ENCODE data around the gene C6orf15. TPM values are rescaled to one million over a fixed set of nuclear protein-coding genes. Genes with fewer than 3 reads are reported as not detected.

C6orf15 gene
- total RNA-seq, 1 experiment from 2014 or later = not detected

DNA sequence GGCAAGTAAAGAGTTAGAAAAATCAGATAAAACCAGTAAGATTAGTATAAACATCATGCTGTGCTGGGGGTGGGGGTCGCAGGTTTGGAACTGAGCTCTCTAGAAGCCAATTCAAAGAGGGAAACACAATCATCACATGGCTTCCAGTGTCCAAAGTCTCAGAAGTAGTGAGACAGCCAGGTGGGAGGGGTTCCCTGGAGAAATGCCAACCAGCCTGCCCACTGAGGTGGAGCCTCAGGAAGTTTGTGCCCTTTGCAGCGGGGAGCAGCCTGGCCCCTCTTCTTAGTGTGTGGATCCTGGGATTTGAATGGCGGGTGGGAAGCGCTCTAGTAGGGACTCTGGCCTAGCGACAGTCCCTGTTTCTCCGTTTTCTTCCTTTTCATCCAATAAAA, 21.4 kb downstream of the C6orf15 start:
- Histone ChIP-seq H3K27ac (ENCODE audit: low read length) (no peak overlapping the region), H3K4me3 (ENCODE audit: low read depth in 2 of 2, low read length in 2 of 2) (no peak overlapping the region), H3K4me1 (ENCODE audit: control insufficient read depth, insufficient read depth, low read length) (peaks cover 8% of the 10 kb centered on the region), H3K9me3 (ENCODE audit: control insufficient read depth, insufficient read depth, low read depth, low read length) (no peaks in the 10 kb centered on the region), H3K36me3 (ENCODE audit: control insufficient read depth, insufficient read depth, low read length) (no peaks in the 10 kb centered on the region), H3K27me3 (ENCODE audit: control insufficient read depth, insufficient read depth, low read length) (no peaks in the 10 kb centered on the region)
- TF ChIP-seq POLR2AphosphoS5 (IDR thresholded peaks at IDR 0.05; ENCODE audit: low read depth, low read length) = no peak
- no peak for TF ChIP-seq TCF7L2 (IDR thresholded peaks at IDR 0.05; ENCODE audit: low read depth, low read length)
- TF ChIP-seq, protein P1, sequence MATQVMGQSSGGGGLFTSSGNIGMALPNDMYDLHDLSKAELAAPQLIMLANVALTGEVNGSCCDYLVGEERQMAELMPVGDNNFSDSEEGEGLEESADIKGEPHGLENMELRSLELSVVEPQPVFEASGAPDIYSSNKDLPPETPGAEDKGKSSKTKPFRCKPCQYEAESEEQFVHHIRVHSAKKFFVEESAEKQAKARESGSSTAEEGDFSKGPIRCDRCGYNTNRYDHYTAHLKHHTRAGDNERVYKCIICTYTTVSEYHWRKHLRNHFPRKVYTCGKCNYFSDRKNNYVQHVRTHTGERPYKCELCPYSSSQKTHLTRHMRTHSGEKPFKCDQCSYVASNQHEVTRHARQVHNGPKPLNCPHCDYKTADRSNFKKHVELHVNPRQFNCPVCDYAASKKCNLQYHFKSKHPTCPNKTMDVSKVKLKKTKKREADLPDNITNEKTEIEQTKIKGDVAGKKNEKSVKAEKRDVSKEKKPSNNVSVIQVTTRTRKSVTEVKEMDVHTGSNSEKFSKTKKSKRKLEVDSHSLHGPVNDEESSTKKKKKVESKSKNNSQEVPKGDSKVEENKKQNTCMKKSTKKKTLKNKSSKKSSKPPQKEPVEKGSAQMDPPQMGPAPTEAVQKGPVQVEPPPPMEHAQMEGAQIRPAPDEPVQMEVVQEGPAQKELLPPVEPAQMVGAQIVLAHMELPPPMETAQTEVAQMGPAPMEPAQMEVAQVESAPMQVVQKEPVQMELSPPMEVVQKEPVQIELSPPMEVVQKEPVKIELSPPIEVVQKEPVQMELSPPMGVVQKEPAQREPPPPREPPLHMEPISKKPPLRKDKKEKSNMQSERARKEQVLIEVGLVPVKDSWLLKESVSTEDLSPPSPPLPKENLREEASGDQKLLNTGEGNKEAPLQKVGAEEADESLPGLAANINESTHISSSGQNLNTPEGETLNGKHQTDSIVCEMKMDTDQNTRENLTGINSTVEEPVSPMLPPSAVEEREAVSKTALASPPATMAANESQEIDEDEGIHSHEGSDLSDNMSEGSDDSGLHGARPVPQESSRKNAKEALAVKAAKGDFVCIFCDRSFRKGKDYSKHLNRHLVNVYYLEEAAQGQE (IDR thresholded peaks at IDR 0.05; ENCODE audit: insufficient read depth in 1 of 2, low read depth in 2 of 2, low read length in 1 of 2) = no peak
- no peak for TF ChIP-seq SIN3A (IDR thresholded peaks at IDR 0.05; ENCODE audit: borderline replicate concordance, insufficient read depth, low read depth, low read length)
- no peak for TF ChIP-seq CTCF (IDR thresholded peaks at IDR 0.05)
- POLR2A ChIA-PET = no interaction called here
- DNase-seq (ENCODE audit: low read depth, low spot score) (no peak), ATAC-seq (no peak)
- BruUV-seq (replicated peaks) = no TSS peak
- CTCF ChIA-PET = no interaction called here
- in situ Hi-C loops (cut with HindIII; ENCODE audit: low pct_unique_long_range_greater_than_20kb, low sequenced_read_pairs) = no loop called here
- intact Hi-C loops (cut with micrococcal nuclease; ENCODE audit: unreplicated experiment) = no loop called here

DNA sequence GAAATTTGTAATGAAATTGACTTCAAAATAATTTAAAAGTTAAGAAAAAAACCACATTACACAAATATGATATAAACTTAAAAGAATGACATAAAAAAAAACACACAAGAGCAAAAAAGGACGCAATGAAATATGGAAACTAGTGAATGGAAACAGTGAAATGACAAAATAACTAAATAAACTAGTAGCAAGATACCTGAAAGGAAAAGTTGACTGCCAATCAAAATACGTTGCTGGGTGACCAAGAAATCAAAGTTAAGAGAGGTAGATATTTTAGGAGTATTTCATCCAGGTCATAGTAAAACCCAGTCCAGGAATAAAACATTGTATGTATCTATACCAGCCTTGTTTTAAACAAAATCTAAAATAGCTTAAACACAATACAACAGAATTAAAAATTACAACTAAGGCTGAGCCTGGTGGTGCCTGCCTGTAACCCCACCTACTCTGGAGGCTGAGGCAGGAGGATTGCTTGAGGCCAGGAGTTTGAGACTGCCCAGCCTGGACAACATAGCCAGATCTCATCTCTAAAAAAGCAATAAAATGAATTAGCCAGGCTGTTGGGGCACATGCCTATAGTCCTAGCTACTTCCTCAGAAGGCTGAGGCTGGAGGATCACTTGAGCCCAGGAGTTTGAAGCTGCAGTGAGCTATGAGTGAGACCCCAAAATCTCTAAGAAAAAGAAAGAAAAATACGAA, 22.0 kb downstream of the C6orf15 start:
- Histone ChIP-seq H3K27me3 (ENCODE audit: control insufficient read depth, insufficient read depth, low read length) (no peaks in the 10 kb centered on the region), H3K36me3 (ENCODE audit: control insufficient read depth, insufficient read depth, low read length) (no peaks in the 10 kb centered on the region), H3K4me1 (ENCODE audit: control insufficient read depth, insufficient read depth, low read length) (peaks cover 8% of the 10 kb centered on the region), H3K9me3 (ENCODE audit: control insufficient read depth, insufficient read depth, low read depth, low read length) (no peaks in the 10 kb centered on the region), H3K27ac (ENCODE audit: low read length) (no peak overlapping the region), H3K4me3 (ENCODE audit: low read depth in 2 of 2, low read length in 2 of 2) (no peak overlapping the region)
- no TSS peak for BruUV-seq (replicated peaks)
- intact Hi-C loops (cut with micrococcal nuclease; ENCODE audit: unreplicated experiment) = no loop called here
- ChIA-PET CTCF (no interaction called here), POLR2A (no interaction called here)
- in situ Hi-C loops (cut with HindIII; ENCODE audit: low pct_unique_long_range_greater_than_20kb, low sequenced_read_pairs) = no loop called here
- no peak for ATAC-seq
- no peak for TF ChIP-seq TCF7L2 (IDR thresholded peaks at IDR 0.05; ENCODE audit: low read depth, low read length)
- TF ChIP-seq, protein P1 (IDR thresholded peaks at IDR 0.05; ENCODE audit: insufficient read depth in 1 of 2, low read depth in 2 of 2, low read length in 1 of 2) = no peak
- TF ChIP-seq SIN3A (IDR thresholded peaks at IDR 0.05; ENCODE audit: borderline replicate concordance, insufficient read depth, low read depth, low read length) = no peak
- TF ChIP-seq POLR2AphosphoS5 (IDR thresholded peaks at IDR 0.05; ENCODE audit: low read depth, low read length) = no peak
- no peak for TF ChIP-seq CTCF (IDR thresholded peaks at IDR 0.05)
- no peak for DNase-seq (ENCODE audit: low read depth, low spot score)
